PFSK-1 (cell line): Measurements from ENCODE around the gene ATP8B4.

Source experiments
- FOXP2 ChIP-seq: optimal IDR thresholded peaks from 2 replicates; pipeline ENCODE3; 2011; ENCODE audit warnings: borderline replicate concordance, control low read depth, inconsistent platforms; ENCODE audit not compliant: insufficient read depth; ENCODE audit errors: extremely low read length, extremely low read depth
- POLR2AphosphoS5 ChIP-seq: IDR thresholded peaks from 2 replicates; pipeline ENCODE4 v1.6.1; 2012; ENCODE audit warnings: low read depth, mild to moderate bottlenecking, control low read depth, low read length, moderate library complexity
- SIN3A ChIP-seq: IDR thresholded peaks from 2 replicates; pipeline ENCODE4 v1.6.1; 2012; ENCODE audit warnings: mild to moderate bottlenecking, low read length, moderate library complexity, borderline replicate concordance; ENCODE audit not compliant: insufficient read depth
- TAF1 ChIP-seq: IDR thresholded peaks from 2 replicates; pipeline ENCODE4 v1.6.1; 2012; ENCODE audit warnings: low read length, control low read depth, borderline replicate concordance; ENCODE audit not compliant: insufficient read depth
- TF ChIP-seq, protein P1 (sequence below), 2 experiments: IDR thresholded peaks; 2 replicates each; pipeline versions ENCODE4 v1.6.1 to v1.8.0; 2011 to 2012; ENCODE audit warnings: low read depth in 2 of 2, low read length in 2 of 2, control low read depth in 1 of 2, inconsistent platforms in 1 of 2, mild to moderate bottlenecking in 1 of 2, moderate library complexity in 1 of 2; ENCODE audit not compliant: insufficient read depth in 1 of 2

DNA sequence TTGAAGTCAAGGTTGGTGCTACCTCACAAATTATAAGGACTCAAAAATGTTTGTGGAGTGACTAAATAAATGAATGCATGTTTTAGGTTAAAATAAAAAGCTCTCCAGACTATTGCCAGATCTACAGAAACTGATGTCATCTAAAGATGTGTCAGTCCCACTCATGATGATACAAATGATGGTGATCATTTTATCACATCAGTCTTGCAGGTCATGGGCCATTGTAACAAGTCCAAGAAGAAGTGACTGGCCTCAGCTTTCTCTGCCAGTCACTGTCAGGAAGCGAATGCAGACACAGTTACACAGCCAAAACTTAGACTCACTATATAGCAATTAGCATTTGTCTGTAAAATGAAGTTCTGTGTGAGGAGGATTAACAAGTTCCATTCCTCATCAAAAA is 18.5 kb downstream of the ATP8B4 start:
- TF ChIP-seq POLR2AphosphoS5 (no peak), SIN3A (no peak), TAF1 (no peak), FOXP2 (no peak)
- TF ChIP-seq, protein P1, sequence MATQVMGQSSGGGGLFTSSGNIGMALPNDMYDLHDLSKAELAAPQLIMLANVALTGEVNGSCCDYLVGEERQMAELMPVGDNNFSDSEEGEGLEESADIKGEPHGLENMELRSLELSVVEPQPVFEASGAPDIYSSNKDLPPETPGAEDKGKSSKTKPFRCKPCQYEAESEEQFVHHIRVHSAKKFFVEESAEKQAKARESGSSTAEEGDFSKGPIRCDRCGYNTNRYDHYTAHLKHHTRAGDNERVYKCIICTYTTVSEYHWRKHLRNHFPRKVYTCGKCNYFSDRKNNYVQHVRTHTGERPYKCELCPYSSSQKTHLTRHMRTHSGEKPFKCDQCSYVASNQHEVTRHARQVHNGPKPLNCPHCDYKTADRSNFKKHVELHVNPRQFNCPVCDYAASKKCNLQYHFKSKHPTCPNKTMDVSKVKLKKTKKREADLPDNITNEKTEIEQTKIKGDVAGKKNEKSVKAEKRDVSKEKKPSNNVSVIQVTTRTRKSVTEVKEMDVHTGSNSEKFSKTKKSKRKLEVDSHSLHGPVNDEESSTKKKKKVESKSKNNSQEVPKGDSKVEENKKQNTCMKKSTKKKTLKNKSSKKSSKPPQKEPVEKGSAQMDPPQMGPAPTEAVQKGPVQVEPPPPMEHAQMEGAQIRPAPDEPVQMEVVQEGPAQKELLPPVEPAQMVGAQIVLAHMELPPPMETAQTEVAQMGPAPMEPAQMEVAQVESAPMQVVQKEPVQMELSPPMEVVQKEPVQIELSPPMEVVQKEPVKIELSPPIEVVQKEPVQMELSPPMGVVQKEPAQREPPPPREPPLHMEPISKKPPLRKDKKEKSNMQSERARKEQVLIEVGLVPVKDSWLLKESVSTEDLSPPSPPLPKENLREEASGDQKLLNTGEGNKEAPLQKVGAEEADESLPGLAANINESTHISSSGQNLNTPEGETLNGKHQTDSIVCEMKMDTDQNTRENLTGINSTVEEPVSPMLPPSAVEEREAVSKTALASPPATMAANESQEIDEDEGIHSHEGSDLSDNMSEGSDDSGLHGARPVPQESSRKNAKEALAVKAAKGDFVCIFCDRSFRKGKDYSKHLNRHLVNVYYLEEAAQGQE (IDR thresholded peaks at IDR 0.05; ENCODE audit: insufficient read depth in 1 of 2, low read depth in 2 of 2, low read length in 2 of 2), result no peak
